HepG2 (cell line): Measurements from ENCODE around the gene PAQR5. TPM values are rescaled to one million over a fixed set of nuclear protein-coding genes. Genes with fewer than 3 reads are reported as not detected.
A peak's percentile ranks its signal among the peaks of the same experiment; 100 is the strongest.

Experiments used
- ATAC-seq: fragments of 200-7000 bp; cut with Tn5 transposase; 3 replicates; pipeline ENCODE4 v1.9.1; 2020; ENCODE audit warnings: mild to moderate bottlenecking, moderate library complexity
- BruUV-seq: library from RNA; stranded (reverse); fragments of 400-500 nt; replicated peaks from 2 replicates; lab custom pipeline; 2021; lab: Mats Ljungman, UMichigan
- CTCF ChIA-PET: fragments of 300-600 bp; formaldehyde crosslinking; extraction: SDS; loops from one replicate; lab custom pipeline; 2021; ENCODE audit warnings: low total read pairs, inconsistent platforms, low intra/inter-chr PET ratio; lab: Yijun Ruan, JAX
- POLR2A ChIA-PET: fragments of 350-600 bp; sonication (Branson Sonifier 250); formaldehyde crosslinking; loops from one replicate; lab custom pipeline; 2020; ENCODE audit warnings: antibody characterized with exemption, inconsistent platforms; lab: Yijun Ruan, JAX
- DNase-seq: peaks from one replicate; pipeline ENCODE4 v3.0.0-alpha.2; 2015; ENCODE audit warnings: low spot score
- FAIRE-seq: peaks from 3 replicates; lab custom pipeline; 2011; peaks lifted over from hg19 to GRCh38; lab: Jason Lieb, UNC
- H2AFZ ChIP-seq: one replicate; pipeline ENCODE4 v1.6.1; 2011; ENCODE audit warnings: low read length, inconsistent platforms
- H3K27ac ChIP-seq: fragments of 300-600 bp; 3 replicates; pipeline ENCODE4 v1.8.0; 2011; ENCODE audit warnings: mixed run types, mild to moderate bottlenecking, mixed read lengths, low read length, inconsistent platforms; ENCODE audit not compliant: insufficient read depth; ENCODE audit errors: extremely low read length
- H3K27me3 ChIP-seq, 2 experiments: fragments of 200-600 bp in 1 of 2; 2 replicates in 1 of 2; 3 replicates in 1 of 2; pipeline versions ENCODE4 v1.6.0 to v1.8.0; 2011; ENCODE audit warnings: low read length in 2 of 2, mild to moderate bottlenecking in 2 of 2, moderate library complexity in 2 of 2, inconsistent platforms in 1 of 2; ENCODE audit not compliant: insufficient read depth in 2 of 2, control insufficient read depth in 1 of 2
- H3K36me3 ChIP-seq, 2 experiments: fragments of 200-600 bp in 1 of 2; replicated peaks in 1 of 2; 2 replicates in 1 of 2; 3 replicates in 1 of 2; pipeline versions ENCODE4 v1.5.1 to v1.8.0; 2011; ENCODE audit warnings: low read length in 2 of 2, inconsistent platforms in 1 of 2; ENCODE audit not compliant: insufficient read depth in 2 of 2, control insufficient read depth in 1 of 2
- H3K4me1 ChIP-seq: 2 replicates; pipeline ENCODE4 v1.5.1; 2012; ENCODE audit warnings: low read length, inconsistent platforms; ENCODE audit not compliant: insufficient read depth
- H3K4me2 ChIP-seq: 2 replicates; pipeline ENCODE4 v1.6.0; 2011; ENCODE audit warnings: low read depth, low read length, inconsistent platforms
- H3K4me3 ChIP-seq, 3 experiments: fragments of 200-600 bp in 1 of 3; sonication (generic), shearing (Covaris generic) in 1 of 3; replicated peaks in 1 of 3; 2 replicates each; pipeline ENCODE4 v1.5.1; 2011 to 2016; ENCODE audit warnings: low read length in 3 of 3, inconsistent platforms in 2 of 3, low read depth in 2 of 3, mild to moderate bottlenecking in 2 of 3, control low read depth in 1 of 3, mixed read lengths in 1 of 3; ENCODE audit not compliant: insufficient read depth in 1 of 3
- H3K79me2 ChIP-seq: one replicate; pipeline ENCODE4 v1.6.1; 2011; ENCODE audit warnings: low read length, inconsistent platforms; ENCODE audit not compliant: insufficient read depth
- H3K9ac ChIP-seq: 2 replicates; pipeline ENCODE4 v1.6.0; 2011; ENCODE audit warnings: mild to moderate bottlenecking, low read depth, low read length, inconsistent platforms; ENCODE audit not compliant: insufficient read depth
- H3K9me3 ChIP-seq: 2 replicates; pipeline ENCODE4 v1.5.1; 2012; ENCODE audit warnings: mild to moderate bottlenecking, low read length
- H4K20me1 ChIP-seq: 2 replicates; pipeline ENCODE4 v1.6.0; 2011; ENCODE audit warnings: inconsistent platforms, mild to moderate bottlenecking, low read length, moderate library complexity; ENCODE audit not compliant: insufficient read depth
- CCDC6 ChIP-seq: sonication (generic); formaldehyde crosslinking; IDR thresholded peaks from 2 replicates; pipeline ENCODE4 v1.8.1; 2022; ENCODE audit warnings: mild to moderate bottlenecking, missing genetic modification reagents, moderate library complexity
- FOXJ3 ChIP-seq: sonication (generic); formaldehyde crosslinking; IDR thresholded peaks from 2 replicates; pipeline ENCODE4 v1.4.0; 2020; ENCODE audit warnings: missing genetic modification reagents, mild to moderate bottlenecking, borderline replicate concordance
- FOXK1 ChIP-seq: sonication (generic); formaldehyde crosslinking; IDR thresholded peaks from 2 replicates; pipeline ENCODE4 v1.4.0; 2020; ENCODE audit warnings: low read depth, missing genetic modification reagents, borderline replicate concordance
- GLI4 ChIP-seq: sonication (generic); formaldehyde crosslinking; IDR thresholded peaks from 2 replicates; pipeline ENCODE4 v1.5.1; 2020; ENCODE audit warnings: missing genetic modification reagents, mild to moderate bottlenecking, moderate library complexity, borderline replicate concordance
- MYNN ChIP-seq: sonication (generic); formaldehyde crosslinking; IDR thresholded peaks from 2 replicates; pipeline ENCODE4 v1.4.0; 2020; ENCODE audit warnings: mild to moderate bottlenecking, low read depth, missing genetic modification reagents
- NR1H2 ChIP-seq: sonication (generic); formaldehyde crosslinking; IDR thresholded peaks from 2 replicates; pipeline ENCODE4 v1.8.1; 2022; ENCODE audit warnings: low read depth, missing genetic modification reagents, borderline replicate concordance
- REXO4 ChIP-seq: sonication (generic); formaldehyde crosslinking; IDR thresholded peaks from 2 replicates; pipeline ENCODE4 v1.8.0; 2022; ENCODE audit warnings: missing genetic modification reagents, mild to moderate bottlenecking, borderline replicate concordance
- RNF2 ChIP-seq: fragments of 450-650 bp; conservative IDR thresholded peaks from 2 replicates; pipeline ENCODE4 v1.6.1; 2016; ENCODE audit warnings: low read depth
- SP140L ChIP-seq: sonication (generic); formaldehyde crosslinking; IDR thresholded peaks from 2 replicates; pipeline ENCODE4 v1.4.0; 2020; ENCODE audit warnings: missing genetic modification reagents, borderline replicate concordance
- TEAD2 ChIP-seq: sonication (generic); formaldehyde crosslinking; IDR thresholded peaks from 2 replicates; pipeline ENCODE4 v1.9.0; 2021; ENCODE audit warnings: missing genetic modification reagents
- TGIF2 ChIP-seq: IDR thresholded peaks from 2 replicates; pipeline ENCODE4 v1.6.1; 2016; ENCODE audit warnings: control low read depth, missing compliant biosample characterization
- ZBTB7B ChIP-seq: sonication (generic); formaldehyde crosslinking; IDR thresholded peaks from 2 replicates; pipeline ENCODE4 v1.4.0; 2020; ENCODE audit warnings: missing genetic modification reagents
- ZNF337 ChIP-seq: sonication (generic); formaldehyde crosslinking; IDR thresholded peaks from 2 replicates; pipeline ENCODE4 v1.5.1; 2020; ENCODE audit warnings: missing genetic modification reagents, low read depth, mild to moderate bottlenecking, borderline replicate concordance
- ZNF350 ChIP-seq: sonication (generic); formaldehyde crosslinking; IDR thresholded peaks from 2 replicates; pipeline ENCODE4 v1.4.0; 2020; ENCODE audit warnings: mild to moderate bottlenecking, low read depth, missing genetic modification reagents, borderline replicate concordance
- ZNF790 ChIP-seq: sonication (generic); formaldehyde crosslinking; IDR thresholded peaks from 2 replicates; pipeline ENCODE4 v1.8.0; 2022; ENCODE audit warnings: missing genetic modification reagents, mild to moderate bottlenecking, borderline replicate concordance
- ZSCAN29 ChIP-seq: sonication (generic); formaldehyde crosslinking; conservative IDR thresholded peaks from 2 replicates; pipeline ENCODE4 v1.4.0; 2020; ENCODE audit warnings: mild to moderate bottlenecking, missing genetic modification reagents
- WGBS: methylation state at CpG from one replicate; pipeline ENCODE4 v1.1.6; 2017; ENCODE audit warnings: low lambda C conversion rate; 5-methylcytosine and 5-hydroxymethylcytosine counted together
- in situ Hi-C: cut with HindIII; loops from 2 replicates; pipeline ENCODE4 v1.10.0; 2017; ENCODE audit warnings: low pct_unique_long_range_greater_than_20kb; ENCODE audit not compliant: extremely low pct_ligation_motif_present
- intact Hi-C: fragments of 100-400 bp; cut with micrococcal nuclease; formaldehyde crosslinking; loops from one replicate; pipeline ENCODE4 v1.10.0; 2022; ENCODE audit not compliant: unreplicated experiment
- polyA plus RNA-seq, 8 experiments: library from polyadenylated mRNA; depleted of rRNA in 3 of 8; stranded (reverse) in 7 of 8; unstranded in 1 of 8; fragments of >200 nt; fragmentation: Illumina TruSeq in 4 of 8; extraction: Trizol in 4 of 8; gene quantifications; 2 replicates each; pipeline versions ENCODE4 v1.2.1 to v1.2.3, GENCODE V29; 2011 to 2016; ENCODE audit warnings: low read depth in 4 of 8, missing spikeins in 1 of 8, mixed read lengths in 1 of 8; ENCODE audit not compliant: insufficient read depth in 1 of 8
- total RNA-seq, 5 experiments: library from RNA; depleted of rRNA; stranded (reverse); fragments of >200 nt; fragmentation: Illumina TruSeq; extraction: Trizol; gene quantifications; 2 replicates each; pipeline ENCODE4 v1.2.3, GENCODE V29; 2016; ENCODE audit warnings: low read depth in 1 of 5
- TF ChIP-seq, protein P1 (sequence below): sonication (generic); formaldehyde crosslinking; IDR thresholded peaks from 2 replicates; pipeline ENCODE4 v1.5.1; 2020; ENCODE audit warnings: missing genetic modification reagents, mild to moderate bottlenecking, borderline replicate concordance
- TF ChIP-seq, protein P2 (sequence below): sonication (generic); formaldehyde crosslinking; IDR thresholded peaks from 2 replicates; pipeline ENCODE4 v1.4.0; 2020; ENCODE audit warnings: mild to moderate bottlenecking, low read depth, missing genetic modification reagents
- TF ChIP-seq, protein P3 (sequence below): IDR thresholded peaks from 2 replicates; pipeline ENCODE4 v1.6.1; 2018; ENCODE audit warnings: missing genetic modification reagents, mild to moderate bottlenecking, missing compliant biosample characterization

PAQR5 gene
- total and polyA plus RNA-seq, 2 of the 13 experiments (the other 11 are each of a cell fraction or from before 2014, with no cell fraction given): 0.53 to 1.3 TPM

DNA sequence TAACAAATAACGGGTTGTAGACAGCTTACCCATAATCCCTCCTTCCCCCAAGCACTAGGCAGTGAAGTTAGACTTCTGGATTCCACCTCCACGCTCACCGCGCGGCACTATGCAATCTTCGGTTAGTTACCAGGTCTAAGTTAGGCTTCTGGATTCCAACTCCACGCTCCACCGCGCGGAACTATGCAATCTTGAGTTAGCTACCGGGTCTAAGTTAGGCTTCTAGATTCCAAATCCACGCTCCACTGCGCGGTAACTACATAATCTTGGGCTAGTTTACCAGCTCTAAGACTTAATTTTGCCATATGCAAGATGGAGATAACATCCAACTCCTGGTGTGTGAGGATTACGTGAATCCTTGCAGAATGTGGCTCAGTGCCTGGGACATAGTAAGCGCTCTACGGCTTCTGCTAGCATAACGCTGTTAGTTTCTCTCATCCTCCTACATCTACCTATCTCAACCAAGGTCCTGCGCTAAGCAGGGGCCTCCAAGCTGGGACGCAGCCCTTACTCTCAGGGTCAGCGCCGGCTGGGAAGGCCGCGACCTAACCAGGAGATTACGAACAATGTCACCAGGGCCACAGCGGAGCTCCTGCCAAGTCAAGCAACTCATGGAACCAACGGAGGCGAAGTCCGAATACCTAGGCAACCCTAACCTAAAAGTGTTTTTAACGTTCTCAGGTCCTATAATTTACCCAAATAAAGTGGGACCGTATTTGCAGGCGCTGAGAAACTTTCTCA is 153.4 kb downstream of the PAQR5 start:
- intact Hi-C loops (loop anchor here (5.0 kb wide), 1 partner anchor 35 kb away; no protein-coding TSS in a partner anchor), in situ Hi-C loops (loop anchor here (25.0 kb wide), 2 partner anchors 635 to 640 kb away; partner anchors contain the start of genes ANP32A and TLE3)
- no peaks in the 10 kb centered on the region; a peak in 1 of 5 replicates for H3K27me3 ChIP-seq
- peak overlapping the region; percentile 89 for H3K9ac ChIP-seq
- peaks cover 27% of the 10 kb centered on the region for H3K4me1 ChIP-seq
- peak overlapping the region; percentile 93 for H3K4me2 ChIP-seq
- ChIA-PET POLR2A (interaction anchor here (0.6 to 4.2 kb wide), 20 partner anchors 9 to 1312 kb away, joined by 3 to 149 read pairs (median 4); partner anchors contain the start of genes GLCE, KIF23, TLE3 and UACA), CTCF (no interaction called here)
- peak overlapping the region; percentile 98 for H3K27ac ChIP-seq
- FAIRE-seq (peak; percentile 87), ATAC-seq (peak; percentile 78), DNase-seq (peak; percentile 49)
- peaks cover 40% of the 10 kb centered on the region for H4K20me1 ChIP-seq
- TSS peak; percentile 97 for BruUV-seq
- H2AFZ ChIP-seq: peak overlapping the region; percentile 87
- peak overlapping the region; percentile 79 to 92 (median 89) for H3K4me3 ChIP-seq
- H3K36me3 ChIP-seq: peaks cover 5 to 27% of the 10 kb centered on the region in 2 experiments; a peak in 4 of 5 replicates
- under 1% methylated on average over 30 of the region's 32 CpGs for WGBS
- peaks cover 31% of the 10 kb centered on the region for H3K79me2 ChIP-seq
- H3K9me3 ChIP-seq: no peaks in the 10 kb centered on the region
- TF ChIP-seq ZNF790 (no peak), REXO4 (no peak), TGIF2 (CRISPR knock-in tag) (no peak), ZNF337 (CRISPR knock-in tag) (no peak), MYNN (no peak), NR1H2 (CRISPR knock-in tag) (no peak; the same call in 1 of the 2 replicates), CCDC6 (CRISPR knock-in tag) (peak; percentile 7; the same call in 1 of the 2 replicates), GLI4 (CRISPR knock-in tag) (no peak; the same call in 1 of the 2 replicates), ZBTB7B (CRISPR knock-in tag) (no peak), ZSCAN29 (CRISPR knock-in tag) (0 out of 2 replicates have a peak, but pooled peaks have one; percentile 17), SP140L (CRISPR knock-in tag) (no peak), FOXK1 (no peak), FOXJ3 (CRISPR knock-in tag) (no peak), RNF2 (no peak), ZNF350 (CRISPR knock-in tag) (0 out of 2 replicates have a peak, but pooled peaks have one; percentile 33), TEAD2 (CRISPR knock-in tag) (no peak)
- TF ChIP-seq, protein P1, sequence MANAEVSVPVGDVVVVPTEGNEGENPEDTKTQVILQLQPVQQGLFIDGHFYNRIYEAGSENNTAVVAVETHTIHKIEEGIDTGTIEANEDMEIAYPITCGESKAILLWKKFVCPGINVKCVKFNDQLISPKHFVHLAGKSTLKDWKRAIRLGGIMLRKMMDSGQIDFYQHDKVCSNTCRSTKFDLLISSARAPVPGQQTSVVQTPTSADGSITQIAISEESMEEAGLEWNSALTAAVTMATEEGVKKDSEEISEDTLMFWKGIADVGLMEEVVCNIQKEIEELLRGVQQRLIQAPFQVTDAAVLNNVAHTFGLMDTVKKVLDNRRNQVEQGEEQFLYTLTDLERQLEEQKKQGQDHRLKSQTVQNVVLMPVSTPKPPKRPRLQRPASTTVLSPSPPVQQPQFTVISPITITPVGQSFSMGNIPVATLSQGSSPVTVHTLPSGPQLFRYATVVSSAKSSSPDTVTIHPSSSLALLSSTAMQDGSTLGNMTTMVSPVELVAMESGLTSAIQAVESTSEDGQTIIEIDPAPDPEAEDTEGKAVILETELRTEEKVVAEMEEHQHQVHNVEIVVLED: 0 out of 2 replicates have a peak, but pooled peaks have one; percentile 13
- TF ChIP-seq, protein P2, sequence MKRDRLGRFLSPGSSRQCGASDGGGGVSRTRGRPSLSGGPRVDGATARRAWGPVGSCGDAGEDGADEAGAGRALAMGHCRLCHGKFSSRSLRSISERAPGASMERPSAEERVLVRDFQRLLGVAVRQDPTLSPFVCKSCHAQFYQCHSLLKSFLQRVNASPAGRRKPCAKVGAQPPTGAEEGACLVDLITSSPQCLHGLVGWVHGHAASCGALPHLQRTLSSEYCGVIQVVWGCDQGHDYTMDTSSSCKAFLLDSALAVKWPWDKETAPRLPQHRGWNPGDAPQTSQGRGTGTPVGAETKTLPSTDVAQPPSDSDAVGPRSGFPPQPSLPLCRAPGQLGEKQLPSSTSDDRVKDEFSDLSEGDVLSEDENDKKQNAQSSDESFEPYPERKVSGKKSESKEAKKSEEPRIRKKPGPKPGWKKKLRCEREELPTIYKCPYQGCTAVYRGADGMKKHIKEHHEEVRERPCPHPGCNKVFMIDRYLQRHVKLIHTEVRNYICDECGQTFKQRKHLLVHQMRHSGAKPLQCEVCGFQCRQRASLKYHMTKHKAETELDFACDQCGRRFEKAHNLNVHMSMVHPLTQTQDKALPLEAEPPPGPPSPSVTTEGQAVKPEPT: no peak
- TF ChIP-seq, protein P3, sequence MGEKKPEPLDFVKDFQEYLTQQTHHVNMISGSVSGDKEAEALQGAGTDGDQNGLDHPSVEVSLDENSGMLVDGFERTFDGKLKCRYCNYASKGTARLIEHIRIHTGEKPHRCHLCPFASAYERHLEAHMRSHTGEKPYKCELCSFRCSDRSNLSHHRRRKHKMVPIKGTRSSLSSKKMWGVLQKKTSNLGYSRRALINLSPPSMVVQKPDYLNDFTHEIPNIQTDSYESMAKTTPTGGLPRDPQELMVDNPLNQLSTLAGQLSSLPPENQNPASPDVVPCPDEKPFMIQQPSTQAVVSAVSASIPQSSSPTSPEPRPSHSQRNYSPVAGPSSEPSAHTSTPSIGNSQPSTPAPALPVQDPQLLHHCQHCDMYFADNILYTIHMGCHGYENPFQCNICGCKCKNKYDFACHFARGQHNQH: no peak
